Right renal pelvis (tissue), 4 donors: ENCODE measurements around the gene SYT1. TPM values are rescaled to one million over a fixed set of nuclear protein-coding genes. Genes with fewer than 3 reads are reported as not detected.

Source experiments
- DNase-seq, 4 donors: peaks; one replicate each; pipeline ENCODE4 v3.0.0-alpha.2; 2013; ENCODE audit warnings: low read depth in 4 of 4, low spot score in 3 of 4, missing footprints in 1 of 4
- polyA plus RNA-seq, 4 donors: library from polyadenylated mRNA; unstranded; fragments of 120-200 nt; gene quantifications; one replicate each; pipeline ENCODE4 v1.2.1, GENCODE V29; 2013; ENCODE audit not compliant: insufficient read length in 4 of 4

The SYT1 gene
- polyA plus RNA-seq, 4 donors, result 17.0 to 25.3 (median 24.8) TPM

GRCh38 chr12:78888568-78888967 is 24.0 kb downstream of the SYT1 start:
- DNase-seq, result no peak

- no peak for DNase-seq
These were observed 27.2 kb downstream of the SYT1 start for GRCh38 chr12:78891646-78892353.

- DNase-seq, result no peak
These were observed 33.8 kb downstream of the SYT1 start for GRCh38 chr12:78898416-78898815.

GRCh38 chr12:78914859-78915331 is 50.3 kb downstream of the SYT1 start:
- no peak for DNase-seq

- no peak for DNase-seq
These were observed 52.4 kb downstream of the SYT1 start for GRCh38 chr12:78916845-78917480.

GRCh38 chr12:78917513-78917912 is 52.9 kb downstream of the SYT1 start:
- DNase-seq, result no peak

GRCh38 chr12:78918268-78918667 is 53.7 kb downstream of the SYT1 start:
- no peak for DNase-seq

- no peak for DNase-seq
These were observed 63.9 kb downstream of the SYT1 start for GRCh38 chr12:78928200-78929074.

- no peak for DNase-seq
These were observed 64.5 kb downstream of the SYT1 start for GRCh38 chr12:78929075-78929418.

- DNase-seq, result no peak
These were observed 67.0 kb downstream of the SYT1 start for GRCh38 chr12:78931466-78931990.

- no peak for DNase-seq
These were observed 68.4 kb downstream of the SYT1 start for GRCh38 chr12:78933014-78933413.

- DNase-seq, result no peak
These were observed 73.9 kb downstream of the SYT1 start for GRCh38 chr12:78938341-78939084.

- no peak for DNase-seq
These were observed 85.0 kb downstream of the SYT1 start for GRCh38 chr12:78949532-78949931.

- DNase-seq, result no peak
These were observed 87.4 kb downstream of the SYT1 start for GRCh38 chr12:78951803-78952551.

- no peak for DNase-seq
These were observed 88.0 kb downstream of the SYT1 start for GRCh38 chr12:78952552-78952929.

GRCh38 chr12:78958941-78959340 is 94.4 kb downstream of the SYT1 start:
- DNase-seq, result no peak

GRCh38 chr12:78959556-78959955 is 95.0 kb downstream of the SYT1 start:
- DNase-seq, result no peak

- no peak for DNase-seq
These were observed 96.6 kb downstream of the SYT1 start for GRCh38 chr12:78961171-78961570.

- no peak for DNase-seq
These were observed 99.1 kb downstream of the SYT1 start for GRCh38 chr12:78963439-78964227.
